GM19372 (cell line): ENCODE results near the gene SERPINA3.

Source experiments
- ATAC-seq: cut with Tn5 transposase; IDR thresholded peaks from one replicate; pipeline ENCODE4 v1.9.1; 2021; ENCODE audit warnings: mild to moderate bottlenecking, low read depth, moderate library complexity; ENCODE audit not compliant: unreplicated experiment

Gene SERPINA3

DNA sequence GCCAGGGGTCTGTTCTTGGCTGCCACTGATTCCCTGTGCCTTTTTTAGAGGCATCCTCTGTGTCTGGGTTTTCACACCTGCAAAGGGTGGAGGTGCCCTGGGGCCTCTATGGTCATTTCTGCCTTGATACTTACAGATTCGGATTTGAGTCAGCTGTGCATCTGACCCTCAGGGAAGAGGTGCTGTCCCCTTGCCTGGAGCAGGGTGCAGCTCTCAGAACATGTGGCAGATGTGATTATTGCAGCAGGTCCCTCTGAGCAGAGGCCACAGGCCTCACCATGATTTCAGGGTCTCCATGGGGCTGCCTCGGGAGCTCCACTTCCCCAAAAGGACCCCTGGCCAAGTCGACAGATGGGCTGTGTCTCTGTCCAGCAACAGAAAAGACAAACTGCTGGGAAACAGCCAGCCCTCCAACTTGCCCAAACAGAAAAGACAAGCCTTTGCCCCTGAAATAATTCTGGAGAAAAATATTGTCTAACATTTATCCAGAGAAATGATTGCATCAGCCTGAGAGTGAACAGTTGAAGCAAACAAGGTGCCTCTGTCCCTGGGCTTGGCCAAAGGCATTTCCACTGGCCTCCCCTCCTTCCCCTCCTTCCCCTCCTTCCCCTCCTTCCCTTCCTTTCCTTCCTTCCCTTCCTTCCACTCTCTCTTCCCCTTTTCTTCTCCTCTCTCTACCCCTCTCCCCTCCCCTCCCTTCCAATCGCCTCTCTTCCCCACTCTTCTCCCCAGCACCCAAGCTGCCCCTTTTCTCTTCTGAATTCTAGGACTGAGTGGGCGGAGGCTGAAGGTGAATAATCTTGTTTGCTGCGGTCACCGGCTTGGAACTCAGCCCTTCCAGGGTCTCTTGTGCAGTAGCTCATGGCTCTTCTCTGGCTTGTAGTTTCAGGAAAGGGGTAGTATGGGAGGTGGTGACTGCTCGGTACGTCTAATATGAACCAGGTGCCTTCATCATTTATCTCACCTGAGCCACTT, 676 bp downstream of the SERPINA3 start:
- no peak for ATAC-seq

GRCh38 chr14:94613720-94614644, 1.8 kb downstream of the SERPINA3 start:
- no peak for ATAC-seq

GRCh38 chr14:94614802-94615201, 2.6 kb downstream of the SERPINA3 start:
- ATAC-seq = no peak

GRCh38 chr14:94615254-94615653, 3.1 kb downstream of the SERPINA3 start:
- ATAC-seq = no peak

DNA sequence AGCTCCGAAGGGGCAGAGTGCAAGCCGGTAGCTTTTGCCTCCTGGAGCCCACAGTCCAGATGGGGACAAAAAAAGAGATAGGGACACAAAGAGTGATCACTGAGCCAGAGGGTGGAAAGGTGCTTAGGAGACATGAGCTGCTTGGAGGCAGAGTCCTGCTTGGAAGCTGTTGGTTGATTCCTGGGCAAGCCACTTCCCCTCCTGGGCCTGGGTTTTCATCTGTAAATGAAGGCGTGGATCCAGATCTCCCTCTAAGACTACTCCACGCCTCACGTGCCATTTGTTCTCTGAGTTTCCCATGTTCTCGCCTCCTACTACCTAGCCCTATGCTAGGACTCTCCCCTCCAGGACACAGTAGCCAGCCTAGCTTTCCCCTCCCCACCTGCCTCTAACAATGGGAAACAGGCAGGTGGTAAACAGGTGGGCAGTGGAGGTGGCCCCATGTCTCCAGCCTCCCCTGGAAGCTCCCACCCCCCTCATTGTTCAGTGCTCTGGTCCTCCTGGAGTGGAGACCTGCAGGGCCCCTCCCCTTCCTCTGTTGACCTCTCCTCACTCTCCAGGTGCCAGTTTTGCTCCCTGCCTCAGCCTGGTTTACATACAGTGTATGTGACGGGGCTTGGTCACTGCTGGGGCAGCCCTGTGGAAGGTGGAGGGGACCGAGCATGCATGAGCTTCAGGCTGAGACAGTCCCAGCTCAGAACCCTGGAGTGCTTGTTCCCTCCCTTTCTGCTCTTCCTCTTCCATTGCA, 3.8 kb downstream of the SERPINA3 start:
- no peak for ATAC-seq

- ATAC-seq = no peak
Observed at GRCh38 chr14:94617366-94617941, 5.3 kb downstream of the SERPINA3 start.

DNA sequence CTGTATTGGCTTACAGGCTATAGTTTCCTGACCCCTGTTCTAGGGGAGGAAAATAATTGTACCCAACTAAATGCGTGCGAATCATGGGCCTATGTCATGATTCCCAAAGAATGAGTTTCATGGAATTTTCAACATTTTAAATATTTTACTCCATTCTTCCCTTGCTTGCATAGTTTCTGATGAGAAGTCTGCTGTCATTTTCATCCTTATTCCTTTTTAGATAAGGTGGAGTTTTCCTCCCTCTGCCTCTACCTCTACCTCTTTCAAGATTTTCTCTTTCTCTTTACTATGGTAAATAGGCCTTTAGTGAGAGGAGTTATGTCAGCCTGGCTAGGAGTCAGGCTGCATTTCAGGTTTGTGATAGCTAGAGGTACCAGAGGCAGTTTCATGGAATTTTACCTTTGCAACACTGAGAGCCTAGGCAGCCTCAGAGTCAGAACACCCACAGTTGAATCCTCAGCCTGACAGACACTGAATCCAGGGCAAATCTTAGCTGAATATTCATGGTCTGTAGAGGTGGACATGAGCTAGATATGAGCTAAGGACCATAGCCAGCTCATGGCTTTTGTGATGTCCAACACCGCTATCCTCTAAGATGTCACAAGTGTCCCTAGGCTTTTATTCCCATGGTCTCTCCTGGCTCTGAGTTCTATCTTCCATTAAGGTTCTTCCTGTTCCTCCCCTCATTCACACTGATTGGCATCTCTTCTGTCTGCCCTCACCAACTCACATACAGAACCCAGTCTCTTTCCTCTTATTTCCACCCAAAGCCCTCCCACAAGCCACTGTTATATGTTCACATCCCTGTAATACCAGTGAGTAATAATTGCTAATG, 6.0 kb downstream of the SERPINA3 start:
- ATAC-seq = no peak

GRCh38 chr14:94619297-94619696, 7.1 kb downstream of the SERPINA3 start:
- ATAC-seq = no peak

DNA sequence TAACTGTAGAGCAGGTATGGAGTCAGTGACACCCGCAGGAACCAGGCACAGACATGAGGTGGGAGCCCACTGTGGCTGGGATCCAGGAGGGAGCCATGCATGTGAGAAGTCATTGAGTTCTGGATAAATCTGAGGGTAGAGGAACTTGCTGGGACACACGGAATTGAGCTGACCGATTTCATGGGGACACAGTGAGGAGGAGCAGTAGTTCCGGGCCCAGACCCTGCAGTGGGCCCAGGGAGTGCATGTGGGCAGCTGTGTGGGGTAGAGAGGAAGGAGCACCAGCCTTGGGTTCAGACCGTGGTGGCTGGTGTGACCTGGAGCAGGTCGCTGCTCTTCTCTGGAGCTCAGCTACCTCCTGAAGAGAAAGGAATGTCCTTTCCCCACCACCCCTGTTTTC, 8.4 kb downstream of the SERPINA3 start:
- ATAC-seq = no peak

GRCh38 chr14:94621358-94622134, 9.4 kb downstream of the SERPINA3 start:
- ATAC-seq = no peak

DNA sequence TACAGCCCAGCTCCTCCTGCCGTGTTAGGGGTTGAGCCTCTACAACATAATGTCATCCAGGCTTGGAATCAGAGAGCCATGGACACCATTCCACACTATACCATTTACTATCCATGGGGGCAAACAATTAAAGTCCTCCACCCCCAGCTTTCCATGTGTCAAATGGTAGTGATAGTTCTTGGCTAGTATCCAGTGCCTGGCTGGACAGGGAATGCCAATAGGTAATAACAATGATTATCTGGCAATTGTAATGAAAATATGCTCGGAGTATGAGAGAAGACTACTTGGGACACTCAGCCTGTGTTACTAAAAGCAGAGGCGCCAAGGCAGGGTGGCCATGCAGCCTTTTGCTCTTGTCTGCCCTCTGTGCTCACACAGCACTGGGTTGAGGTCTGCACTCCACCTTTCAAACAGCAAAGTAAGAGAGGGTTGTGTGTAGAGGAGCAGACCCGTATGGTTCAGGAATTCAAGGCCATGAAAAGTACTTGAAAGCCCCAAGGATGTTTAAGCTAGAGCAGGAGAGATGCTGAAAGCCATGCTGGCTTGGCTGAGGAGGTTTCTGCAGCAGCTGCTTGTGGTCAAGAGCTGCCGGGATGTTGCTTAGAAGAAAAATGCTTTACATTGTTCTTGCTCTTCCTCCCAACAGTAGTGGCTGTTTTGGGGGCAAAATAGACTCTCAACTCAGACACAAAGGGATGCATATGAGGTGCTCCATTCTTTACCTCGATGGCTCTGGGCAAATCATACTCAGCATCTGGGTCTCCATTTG, 10.6 kb downstream of the SERPINA3 start:
- ATAC-seq = no peak

DNA sequence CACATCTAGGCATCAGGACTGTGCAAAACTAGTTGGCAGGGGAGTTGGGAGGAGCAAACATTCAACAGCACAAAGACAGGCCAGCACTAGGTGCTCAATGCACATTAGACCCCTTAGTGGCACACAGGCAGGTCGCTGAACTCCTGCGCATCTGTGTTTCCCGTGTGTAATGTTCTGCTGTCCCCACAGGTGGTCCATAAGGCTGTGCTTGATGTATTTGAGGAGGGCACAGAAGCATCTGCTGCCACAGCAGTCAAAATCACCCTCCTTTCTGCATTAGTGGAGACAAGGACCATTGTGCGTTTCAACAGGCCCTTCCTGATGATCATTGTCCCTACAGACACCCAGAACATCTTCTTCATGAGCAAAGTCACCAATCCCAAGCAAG, 11.2 kb downstream of the SERPINA3 start:
- no peak for ATAC-seq

DNA sequence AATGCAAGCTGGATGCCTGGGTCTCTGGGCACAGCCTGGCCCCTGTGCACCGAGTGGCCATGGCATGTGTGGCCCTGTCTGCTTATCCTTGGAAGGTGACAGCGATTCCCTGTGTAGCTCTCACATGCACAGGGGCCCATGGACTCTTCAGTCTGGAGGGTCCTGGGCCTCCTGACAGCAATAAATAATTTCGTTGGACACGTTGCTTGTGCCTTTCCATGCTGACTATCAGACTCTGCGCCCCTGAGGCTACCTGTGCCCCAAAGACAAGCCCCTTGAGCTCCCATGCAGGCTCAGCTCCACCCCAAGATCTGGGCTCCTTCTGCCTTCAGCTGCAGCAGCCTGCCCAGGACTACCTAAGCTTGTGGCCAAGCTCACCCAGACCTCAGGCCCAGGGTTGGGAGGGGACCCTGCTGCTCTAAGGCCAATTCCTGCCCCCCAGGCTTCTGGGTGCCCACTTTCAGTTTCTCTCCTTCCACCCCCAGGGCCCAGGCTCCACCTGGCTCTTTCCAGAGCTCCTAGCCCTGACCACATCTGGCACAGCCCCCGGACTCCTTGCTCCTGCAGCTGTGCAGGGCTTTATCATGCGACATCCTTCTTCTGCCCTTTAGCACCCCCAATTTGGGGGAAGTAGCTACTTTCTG, 11.8 kb downstream of the SERPINA3 start:
- no peak for ATAC-seq

DNA sequence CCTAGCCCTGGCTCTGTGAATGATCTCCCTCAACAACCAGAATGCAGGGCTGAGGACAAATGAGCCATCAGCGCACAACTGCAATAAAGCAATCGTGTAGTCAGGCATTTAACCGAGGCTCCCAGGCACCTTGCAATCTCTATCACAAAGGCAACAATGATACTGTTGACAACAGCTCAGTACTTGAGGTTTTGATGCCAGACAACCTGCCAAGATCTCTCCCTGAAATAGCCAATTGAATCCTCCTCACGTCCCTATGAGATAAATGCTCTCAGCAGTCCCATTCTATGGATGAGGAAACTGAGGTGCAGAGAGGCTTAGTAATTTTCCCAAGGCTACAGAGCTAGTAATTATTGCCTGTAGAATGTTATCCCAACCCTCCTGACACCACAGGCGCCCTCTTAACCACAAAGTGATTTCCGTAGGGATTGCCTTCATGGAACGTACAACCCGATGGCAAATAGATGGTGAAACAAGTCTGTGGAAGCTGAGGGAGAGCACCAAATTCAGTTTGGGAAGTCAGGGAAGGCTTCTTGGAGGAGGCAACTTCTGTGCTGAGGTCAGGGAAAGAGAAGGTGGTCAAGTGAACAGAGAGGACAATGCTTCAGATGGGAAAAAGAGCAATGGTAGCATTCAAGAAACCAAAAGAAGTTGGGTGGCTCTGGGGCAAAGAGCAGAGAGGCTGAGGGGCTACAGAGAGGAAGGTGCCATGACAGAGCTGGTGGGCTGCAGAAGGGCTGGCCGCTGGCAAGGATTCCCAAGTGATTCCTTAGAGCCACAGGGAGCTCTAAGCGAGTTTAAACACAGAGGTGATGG, 12.6 kb downstream of the SERPINA3 start:
- ATAC-seq = no peak

- ATAC-seq = no peak
Observed at GRCh38 chr14:94625353-94625635, 13.1 kb downstream of the SERPINA3 start.

DNA sequence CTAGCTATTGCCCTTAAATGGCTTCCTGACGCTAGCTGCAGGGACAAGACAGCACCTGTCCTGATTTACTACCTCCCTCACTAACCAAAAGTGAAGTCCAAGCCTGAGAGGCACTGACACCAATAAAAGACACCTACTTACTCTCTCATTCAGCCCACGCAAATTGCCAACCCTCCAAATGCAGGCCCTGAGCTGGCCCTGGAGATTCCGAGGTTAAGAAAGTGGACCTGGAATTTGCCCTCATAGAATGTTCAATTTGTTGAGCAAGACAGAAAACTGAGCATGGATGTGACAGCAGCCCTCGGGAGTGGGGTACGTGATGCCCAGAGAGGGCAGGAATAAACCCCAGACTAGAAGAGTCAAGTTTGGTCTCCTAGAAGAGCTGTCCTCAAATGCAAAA, 16.4 kb downstream of the SERPINA3 start:
- no peak for ATAC-seq

- no peak for ATAC-seq
Observed at GRCh38 chr14:94630396-94630795, 18.2 kb downstream of the SERPINA3 start.
